Mucosa of rectum (tissue), 2 donors: ENCODE results near the gene AJM1.
"Not testable (repeated sequence)": the region's sequence is repeated elsewhere in the genome, so short reads cannot be mapped to it uniquely, and the experiment has no call there.

Source experiments
- H3K27ac ChIP-seq, 2 donors: one replicate each; pipeline ENCODE4 v1.7.0; 2013; ENCODE audit warnings: inconsistent platforms in 2 of 2, low read depth in 2 of 2, low read length in 2 of 2
- H3K27me3 ChIP-seq, 2 donors: one replicate each; pipeline ENCODE4 v1.7.0; 2013; ENCODE audit warnings: low read length in 2 of 2; ENCODE audit not compliant: control insufficient read depth in 2 of 2, insufficient read depth in 2 of 2
- H3K36me3 ChIP-seq, 2 donors: one replicate each; pipeline ENCODE4 v1.7.0; 2013; ENCODE audit warnings: low read length in 2 of 2; ENCODE audit not compliant: control insufficient read depth in 2 of 2, insufficient read depth in 2 of 2
- H3K4me1 ChIP-seq, 2 donors: one replicate each; pipeline ENCODE4 v1.7.0; 2013; ENCODE audit warnings: low read length in 2 of 2, mild to moderate bottlenecking in 1 of 2; ENCODE audit not compliant: control insufficient read depth in 2 of 2, insufficient read depth in 2 of 2
- H3K4me3 ChIP-seq, 2 donors: one replicate each; pipeline ENCODE4 v1.7.0; 2013; ENCODE audit warnings: low read length in 2 of 2
- H3K9ac ChIP-seq, 2 donors: one replicate each; pipeline ENCODE4 v1.7.0; 2013; ENCODE audit warnings: low read length in 2 of 2, low read depth in 1 of 2, mild to moderate bottlenecking in 1 of 2
- H3K9me3 ChIP-seq, 2 donors: one replicate each; pipeline ENCODE4 v1.7.0; 2013; ENCODE audit warnings: low read length in 2 of 2; ENCODE audit not compliant: control insufficient read depth in 2 of 2
- donor health status: healthy.
- donor health status: Normal muscosa, but diverticular disease.

AJM1 gene

DNA sequence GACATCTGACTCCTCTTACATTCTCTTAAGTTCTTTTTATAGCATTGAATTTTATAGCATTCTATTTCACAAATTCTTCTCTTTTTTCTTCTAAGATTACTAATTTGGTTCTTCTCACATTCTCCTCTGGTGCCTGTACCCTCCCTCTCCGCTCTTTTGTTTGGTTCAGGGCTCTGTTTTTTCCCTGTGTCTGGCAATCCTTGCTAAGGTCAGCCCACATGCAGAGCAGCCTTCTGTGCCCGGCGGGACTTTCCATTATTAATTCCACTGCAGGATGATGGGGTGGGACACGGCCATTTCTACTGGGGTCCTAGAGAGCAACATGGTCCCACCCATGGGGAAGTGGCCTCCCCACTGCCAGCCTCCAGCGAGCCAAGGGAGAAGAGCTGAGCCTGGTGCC is 34.2 kb downstream of the AJM1 start:
- Histone ChIP-seq H3K9ac (no peak overlapping the region), H3K27me3 (no peaks in the 10 kb centered on the region), H3K4me3 (no peak overlapping the region), H3K9me3 (no peaks in the 10 kb centered on the region), H3K4me1 (peaks cover 0 to 2% of the 10 kb centered on the region in 2 donors), H3K36me3 (no peaks in the 10 kb centered on the region), H3K27ac (no peak overlapping the region)

DNA sequence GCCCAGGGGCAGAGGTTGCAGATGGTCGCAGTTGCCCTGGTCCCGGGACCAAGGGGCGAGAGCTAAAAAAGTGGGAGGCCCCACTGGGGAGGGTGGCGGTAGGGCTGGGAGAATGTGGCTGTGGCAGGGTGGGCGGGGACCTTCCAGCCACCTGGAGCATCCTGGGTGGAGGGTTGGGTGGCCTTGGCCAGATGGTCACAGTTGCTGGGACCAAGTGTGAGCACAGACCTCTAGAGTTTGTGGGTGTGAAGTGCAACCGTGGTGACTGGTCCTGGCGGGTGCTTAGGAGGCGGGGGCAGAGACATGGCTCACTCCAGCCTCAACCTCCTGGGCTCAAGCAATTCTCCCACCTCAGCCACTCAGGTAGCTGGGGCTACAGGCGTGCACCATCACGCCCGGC is 38.4 kb downstream of the AJM1 start:
- no peaks in the 10 kb centered on the region for H3K36me3 ChIP-seq
- H3K9me3 ChIP-seq = no peaks in the 10 kb centered on the region
- H3K27me3 ChIP-seq = no peaks in the 10 kb centered on the region
- no peak overlapping the region for H3K4me3 ChIP-seq
- no peak overlapping the region for H3K27ac ChIP-seq
- no peak overlapping the region for H3K9ac ChIP-seq
- peaks cover 9 to 23% of the 10 kb centered on the region in 2 donors for H3K4me1 ChIP-seq

DNA sequence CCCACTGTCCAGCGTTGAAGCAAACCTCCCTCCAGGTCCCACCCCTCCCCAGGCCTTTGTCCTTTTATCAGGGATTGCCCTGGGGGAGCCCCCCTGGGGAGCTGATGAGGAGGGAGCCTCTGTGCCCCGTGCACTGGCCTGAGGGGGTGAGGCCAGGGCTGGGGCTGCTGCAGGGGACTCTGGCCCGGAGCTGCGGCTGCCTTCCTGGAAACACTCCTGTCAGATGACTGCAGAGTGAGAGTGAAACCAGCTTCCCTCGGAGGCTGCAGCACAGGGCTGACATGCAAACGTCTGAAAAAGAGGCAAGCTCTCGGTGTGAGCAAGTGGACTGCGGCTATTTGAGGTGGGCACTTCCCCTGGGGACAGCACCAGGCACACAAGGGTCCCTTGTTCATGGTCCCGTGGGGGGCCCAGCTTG is 39.4 kb downstream of the AJM1 start:
- Histone ChIP-seq H3K9me3 (no peaks in the 10 kb centered on the region), H3K4me3 (peak overlapping the region; percentile 44 to 59), H3K9ac (peak overlapping the region; percentile 18 to 54), H3K36me3 (no peaks in the 10 kb centered on the region), H3K27ac (peak overlapping the region; percentile 19 to 75), H3K27me3 (no peaks in the 10 kb centered on the region), H3K4me1 (peaks cover 9 to 26% of the 10 kb centered on the region in 2 donors)

DNA sequence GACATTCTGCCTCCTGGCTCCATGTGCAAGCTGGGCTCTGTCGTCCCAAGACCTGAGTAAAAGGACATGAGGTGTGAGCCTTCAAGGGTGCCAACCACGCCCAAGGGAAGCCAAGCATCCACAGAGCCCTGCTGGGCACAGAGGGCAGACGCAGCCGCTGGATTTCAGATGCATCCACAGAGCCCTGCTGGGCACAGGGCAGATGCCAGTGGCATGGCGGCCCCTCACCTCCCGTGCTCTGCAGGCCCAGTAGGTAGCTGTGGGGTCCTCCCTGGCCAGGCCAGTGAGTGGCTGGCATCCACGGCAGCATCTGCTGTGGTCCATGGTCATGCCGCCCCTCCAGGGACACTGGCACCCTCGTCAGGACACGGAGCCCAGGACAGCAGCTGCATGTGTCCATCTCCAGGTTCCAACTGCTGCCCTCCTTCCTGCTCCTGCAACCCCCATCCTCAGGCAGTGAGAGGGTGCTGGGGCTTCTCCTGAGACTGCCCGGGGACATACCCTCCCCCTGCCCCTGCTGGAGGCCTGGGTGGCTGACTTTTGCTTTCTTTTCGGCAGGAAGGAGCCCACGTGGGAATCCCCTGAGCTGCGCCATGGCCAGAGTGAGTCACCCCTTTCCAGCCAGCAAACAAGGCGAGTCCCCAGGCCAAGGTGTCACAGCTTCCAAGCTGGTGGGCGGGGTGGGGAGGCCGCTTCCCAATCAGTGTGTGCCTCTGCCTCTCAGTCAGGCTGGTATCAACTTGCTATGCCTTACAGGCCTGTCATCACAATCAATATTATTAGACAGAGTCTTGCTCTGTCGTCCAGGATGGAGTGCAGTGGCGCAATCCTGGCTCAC is 40.0 kb downstream of the AJM1 start:
- H3K27ac ChIP-seq = peak overlapping the region; percentile 18 to 75
- peak overlapping the region; percentile 44 to 59 for H3K4me3 ChIP-seq
- H3K9me3 ChIP-seq = no peaks in the 10 kb centered on the region
- H3K9ac ChIP-seq = peak overlapping the region; percentile 18 to 54
- H3K4me1 ChIP-seq = peaks cover 13 to 31% of the 10 kb centered on the region in 2 donors
- H3K36me3 ChIP-seq = no peaks in the 10 kb centered on the region
- H3K27me3 ChIP-seq = no peaks in the 10 kb centered on the region

DNA sequence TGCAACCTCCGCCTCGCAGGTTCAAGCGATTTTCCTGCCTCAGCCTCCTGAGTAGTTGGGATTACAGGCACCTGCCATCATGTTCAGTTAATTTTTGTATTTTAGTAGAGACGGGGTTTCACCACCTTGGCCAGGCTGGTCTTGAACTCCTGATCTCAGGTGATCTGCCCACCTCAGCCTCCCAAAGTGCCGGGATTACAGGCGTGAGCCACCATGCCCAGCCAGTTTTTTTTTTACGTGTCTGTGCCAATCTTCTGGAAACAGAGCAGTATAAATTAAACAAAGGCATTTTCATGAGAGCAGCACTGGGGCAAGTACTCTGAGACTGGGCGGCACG is 40.6 kb downstream of the AJM1 start:
- not testable (repeated sequence) for H3K36me3 ChIP-seq, H3K27me3 ChIP-seq, H3K9me3 ChIP-seq, H3K9ac ChIP-seq, H3K4me3 ChIP-seq
- peak overlapping the region; percentile 18 to 75 for H3K27ac ChIP-seq
- H3K4me1 ChIP-seq = peaks cover 14 to 33% of the 10 kb centered on the region in 2 donors

DNA sequence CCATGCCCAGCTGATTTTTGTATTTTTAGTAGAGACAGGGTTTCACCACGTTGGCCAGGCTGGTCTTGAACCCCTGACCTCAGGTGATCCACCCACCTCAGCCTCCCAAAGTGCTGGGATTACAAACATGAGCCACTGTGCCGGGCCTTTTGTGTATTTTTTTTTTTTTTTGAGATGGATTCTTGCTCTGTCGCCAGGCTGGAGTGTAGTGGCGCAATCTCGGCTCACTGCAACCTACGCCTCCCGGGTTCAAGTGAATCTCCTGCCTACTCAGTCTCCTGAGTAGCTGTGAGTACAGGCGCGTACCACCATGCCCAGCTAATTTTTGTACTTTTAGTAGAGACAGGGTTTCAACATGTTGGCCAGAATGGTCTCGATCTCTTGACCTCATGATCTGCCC is 41.4 kb downstream of the AJM1 start:
- not testable (repeated sequence) for H3K9ac ChIP-seq, H3K27me3 ChIP-seq, H3K36me3 ChIP-seq, H3K27ac ChIP-seq, H3K4me3 ChIP-seq, H3K9me3 ChIP-seq
- H3K4me1 ChIP-seq = peaks cover 14 to 33% of the 10 kb centered on the region in 2 donors

DNA sequence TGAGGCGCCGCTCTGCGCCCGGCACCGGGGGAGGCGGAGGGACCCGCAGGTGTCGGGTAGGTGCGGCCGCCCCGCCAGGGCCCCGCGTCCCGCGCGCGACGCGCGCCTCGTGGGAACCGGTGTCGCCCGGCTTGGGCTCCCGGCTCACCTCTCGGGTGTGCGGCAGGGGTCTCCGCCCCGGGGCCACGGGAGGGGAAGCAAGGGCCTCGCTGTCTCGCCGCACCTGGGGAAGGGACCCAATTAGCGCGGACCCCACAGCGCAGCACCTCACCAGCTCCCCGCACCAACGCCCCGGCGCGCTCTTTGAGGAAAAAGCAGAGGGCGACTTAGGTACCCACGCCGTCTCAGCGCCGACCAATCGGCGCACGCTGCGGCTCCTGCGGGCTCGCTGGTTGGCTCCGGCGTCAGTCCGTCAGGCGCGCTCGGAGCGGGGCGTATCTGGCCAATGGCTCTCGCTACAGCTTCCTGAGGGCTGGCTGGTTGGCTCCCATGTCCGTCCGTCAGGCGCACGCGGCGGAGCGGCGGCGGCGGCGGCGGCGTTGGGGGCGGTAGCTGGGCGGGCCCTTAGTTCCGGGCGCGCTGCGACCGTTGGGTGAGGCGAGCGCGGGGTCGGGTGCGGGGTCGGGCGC is 43.8 kb downstream of the AJM1 start, which contains the start of gene TRAF2:
TSS of gene TRAF2 (plus strand) at position 567 of the 629 bp plus-strand sequence. CDS start 12,225 bp downstream, outside the sequence.
- H3K27me3 ChIP-seq = no peaks in the 10 kb centered on the region
- no peaks in the 10 kb centered on the region for H3K9me3 ChIP-seq
- peak within 1 kb of the TSS; percentile 74 to 88 for H3K4me3 ChIP-seq
- peak within 1 kb of the TSS; percentile 68 to 77 for H3K27ac ChIP-seq
- H3K36me3 ChIP-seq = peaks cover 2 to 5% of the 10 kb centered on the region in 2 donors
- peak within 1 kb of the TSS; percentile 63 to 85 for H3K9ac ChIP-seq
- H3K4me1 ChIP-seq = peaks cover 14 to 33% of the 10 kb centered on the region in 2 donors

DNA sequence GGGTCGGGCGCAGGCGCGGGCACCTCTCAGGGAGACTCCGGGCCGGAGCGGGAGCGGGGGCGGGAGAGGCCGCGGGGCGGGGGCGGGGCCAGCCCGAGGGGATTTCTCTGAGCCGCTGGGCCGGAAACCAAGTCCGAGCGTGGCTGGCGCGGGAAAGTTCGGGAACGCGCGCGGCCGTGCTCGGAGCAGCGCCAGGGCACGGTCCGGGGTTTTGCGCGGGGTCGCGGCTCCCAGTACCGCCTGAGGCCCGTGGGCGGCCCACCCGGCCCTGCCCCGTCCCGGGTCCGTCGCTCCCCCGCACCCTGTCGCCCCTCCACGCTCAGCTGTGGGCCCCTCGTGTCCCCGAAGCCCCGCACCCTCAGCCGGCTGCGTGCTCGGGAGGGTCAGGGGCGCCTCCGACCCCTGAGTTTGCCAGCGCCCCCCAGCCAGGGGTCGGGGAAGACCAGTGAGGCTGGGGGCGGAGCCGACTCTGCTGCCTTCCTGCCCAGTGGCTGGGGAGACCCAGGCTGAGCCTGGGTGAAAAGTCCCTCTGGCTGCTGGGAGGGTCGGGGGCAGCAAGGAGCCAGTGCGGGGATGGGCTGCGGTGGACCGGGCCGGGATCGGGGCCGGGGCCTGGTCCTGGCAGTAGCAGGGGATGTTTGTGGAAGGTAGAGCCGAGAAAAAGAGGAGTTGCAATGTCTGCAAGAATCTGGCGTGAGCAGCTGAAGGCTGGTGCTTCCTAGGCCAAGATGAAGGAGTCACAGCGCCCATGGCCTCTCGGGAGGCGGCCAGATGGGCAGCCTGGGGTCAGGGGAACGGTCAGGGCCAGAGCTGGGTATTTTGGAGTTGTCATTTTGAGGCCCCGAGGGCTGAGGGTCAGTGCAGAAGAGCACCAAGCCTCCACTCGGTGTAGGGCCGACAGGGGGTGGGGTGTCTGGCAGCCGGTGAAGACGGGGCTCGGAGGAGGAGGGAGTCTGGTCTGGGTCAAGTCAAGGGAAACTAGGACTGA is 44.6 kb downstream of the AJM1 start:
- Histone ChIP-seq H3K9ac (peak overlapping the region; percentile 57 to 85), H3K27me3 (no peaks in the 10 kb centered on the region), H3K9me3 (no peaks in the 10 kb centered on the region), H3K27ac (peak overlapping the region; percentile 68 to 77), H3K36me3 (peaks cover 2 to 5% of the 10 kb centered on the region in 2 donors), H3K4me1 (peaks cover 13 to 27% of the 10 kb centered on the region in 2 donors), H3K4me3 (peak overlapping the region; percentile 70 to 88)

DNA sequence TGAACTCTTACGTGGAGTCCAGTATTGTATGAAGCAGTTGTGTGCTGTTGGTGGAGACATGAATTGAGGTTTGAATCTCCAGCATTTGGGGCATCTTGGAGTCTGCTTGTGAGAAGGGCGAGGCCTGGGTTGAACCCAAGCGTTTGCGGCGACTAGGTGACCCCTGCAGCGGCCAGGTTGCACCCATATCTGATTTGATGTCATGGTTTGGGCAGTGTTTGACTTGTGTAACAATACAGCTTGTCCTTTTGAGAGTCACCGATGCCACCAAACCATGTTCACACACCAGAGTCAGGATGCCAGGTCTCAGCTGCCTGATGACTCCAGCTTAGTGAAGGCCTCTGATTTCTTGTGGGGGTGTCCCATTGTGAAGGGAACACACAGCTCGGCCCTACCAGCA is 46.2 kb downstream of the AJM1 start:
- no peak overlapping the region for H3K27ac ChIP-seq

More for the DNA sequence above, 46.2 kb downstream of the AJM1 start:
- peaks cover 2 to 11% of the 10 kb centered on the region in 2 donors for H3K36me3 ChIP-seq
- H3K9ac ChIP-seq = no peak overlapping the region
- no peaks in the 10 kb centered on the region for H3K9me3 ChIP-seq
- H3K4me1 ChIP-seq = peaks cover 5 to 14% of the 10 kb centered on the region in 2 donors
- H3K4me3 ChIP-seq = no peak overlapping the region
- no peaks in the 10 kb centered on the region for H3K27me3 ChIP-seq
